Cardiac muscle cell (in vitro differentiated cells and primary cell): Measurements from ENCODE around the gene IRGQ. TPM values are rescaled to one million over a fixed set of nuclear protein-coding genes. Genes with fewer than 3 reads are reported as not detected.
A peak's percentile ranks its signal among the peaks of the same experiment; 100 is the strongest.
"Not testable (repeated sequence)": the region's sequence is repeated elsewhere in the genome, so short reads cannot be mapped to it uniquely, and the experiment has no call there.

Experiments used
- DNase-seq, 2 donors: peaks; one replicate each; pipeline versions ENCODE4 v3.0.0 to v3.0.0-alpha.2; 2010 to 2017; ENCODE audit warnings: low read depth in 1 of 2, low spot score in 1 of 2
- H3K27ac ChIP-seq: fragments of 200-600 bp; sonication (generic); 2 replicates; pipeline ENCODE4 v1.5.1; 2016
- H3K27me3 ChIP-seq: fragments of 200-600 bp; sonication (generic); 2 replicates; pipeline ENCODE4 v1.6.0; 2016; ENCODE audit warnings: control low read depth
- H3K36me3 ChIP-seq: fragments of 200-600 bp; sonication (generic); 2 replicates; pipeline ENCODE4 v1.5.1; 2016; ENCODE audit warnings: control low read depth
- H3K4me1 ChIP-seq: fragments of 200-600 bp; sonication (generic); 2 replicates; pipeline ENCODE4 v1.8.1; 2017; ENCODE audit warnings: low read depth, mild to moderate bottlenecking, mixed run types
- H3K4me3 ChIP-seq: fragments of 200-600 bp; sonication (generic); 2 replicates; pipeline ENCODE4 v1.5.1; 2016; ENCODE audit warnings: mild to moderate bottlenecking
- H3K9me3 ChIP-seq: fragments of 200-600 bp; sonication (generic); 2 replicates; pipeline ENCODE4 v1.5.1; 2017; ENCODE audit warnings: low read depth, mild to moderate bottlenecking, control low read depth
- polyA plus RNA-seq: library from polyadenylated mRNA; unstranded; fragments of >200 nt; fragmentation: Nextera tagmentation; extraction: Ambion mirVana; gene quantifications from 2 replicates; pipeline ENCODE4 v1.2.1, GENCODE V29; 2016
- total RNA-seq: library from RNA; depleted of rRNA; stranded (reverse); fragments of >200 nt; gene quantifications from 2 replicates; pipeline ENCODE4 v1.2.3, GENCODE V29; 2016
- TF ChIP-seq, protein P1 (sequence below): IDR thresholded peaks from 2 replicates; pipeline ENCODE4 v1.5.1; 2012; ENCODE audit warnings: low read depth, mild to moderate bottlenecking, low read length

Gene IRGQ
- total and polyA plus RNA-seq, 2 experiments from 2014 or later: 21.1 to 49.6 TPM

DNA sequence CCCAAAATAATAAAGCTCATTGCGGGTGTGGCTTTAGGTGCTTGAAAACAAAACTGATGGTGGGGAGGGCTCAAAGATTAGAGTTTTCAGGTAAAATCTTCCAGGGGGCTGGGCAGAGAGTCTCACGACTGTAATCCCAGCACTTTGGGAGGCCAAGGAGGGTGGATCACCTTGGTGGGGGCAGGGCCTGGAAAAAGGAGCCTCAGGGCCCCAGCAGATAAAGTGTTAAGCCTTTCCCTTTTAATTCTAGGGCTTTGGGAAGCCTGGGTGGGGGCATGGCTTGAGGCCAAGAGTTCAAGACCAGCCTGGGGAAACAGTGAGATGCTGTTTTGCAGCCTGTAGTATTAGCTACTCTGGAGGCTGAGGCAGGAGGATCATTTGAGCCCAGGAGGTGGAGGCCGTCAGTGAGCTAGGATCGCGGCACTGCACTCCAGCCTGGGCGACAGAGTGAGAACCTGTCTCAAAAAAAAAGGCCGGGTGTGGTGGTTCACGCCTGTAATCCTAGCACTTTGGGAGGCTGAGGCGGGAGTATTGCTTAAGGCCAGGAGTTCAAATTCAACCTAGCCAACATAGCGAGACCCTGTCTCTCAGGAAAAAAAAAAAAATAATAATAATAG is 1.7 kb downstream of the IRGQ start:
- TF ChIP-seq, protein P1, sequence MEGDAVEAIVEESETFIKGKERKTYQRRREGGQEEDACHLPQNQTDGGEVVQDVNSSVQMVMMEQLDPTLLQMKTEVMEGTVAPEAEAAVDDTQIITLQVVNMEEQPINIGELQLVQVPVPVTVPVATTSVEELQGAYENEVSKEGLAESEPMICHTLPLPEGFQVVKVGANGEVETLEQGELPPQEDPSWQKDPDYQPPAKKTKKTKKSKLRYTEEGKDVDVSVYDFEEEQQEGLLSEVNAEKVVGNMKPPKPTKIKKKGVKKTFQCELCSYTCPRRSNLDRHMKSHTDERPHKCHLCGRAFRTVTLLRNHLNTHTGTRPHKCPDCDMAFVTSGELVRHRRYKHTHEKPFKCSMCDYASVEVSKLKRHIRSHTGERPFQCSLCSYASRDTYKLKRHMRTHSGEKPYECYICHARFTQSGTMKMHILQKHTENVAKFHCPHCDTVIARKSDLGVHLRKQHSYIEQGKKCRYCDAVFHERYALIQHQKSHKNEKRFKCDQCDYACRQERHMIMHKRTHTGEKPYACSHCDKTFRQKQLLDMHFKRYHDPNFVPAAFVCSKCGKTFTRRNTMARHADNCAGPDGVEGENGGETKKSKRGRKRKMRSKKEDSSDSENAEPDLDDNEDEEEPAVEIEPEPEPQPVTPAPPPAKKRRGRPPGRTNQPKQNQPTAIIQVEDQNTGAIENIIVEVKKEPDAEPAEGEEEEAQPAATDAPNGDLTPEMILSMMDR: no peak
- H3K4me3 ChIP-seq: peak overlapping the region; percentile 52
- H3K9me3 ChIP-seq: no peaks in the 10 kb centered on the region
- H3K27me3 ChIP-seq: no peaks in the 10 kb centered on the region
- no peaks in the 10 kb centered on the region for H3K36me3 ChIP-seq
- no peak overlapping the region for H3K27ac ChIP-seq
- no peak for DNase-seq
- H3K4me1 ChIP-seq: peaks cover 3% of the 10 kb centered on the region

DNA sequence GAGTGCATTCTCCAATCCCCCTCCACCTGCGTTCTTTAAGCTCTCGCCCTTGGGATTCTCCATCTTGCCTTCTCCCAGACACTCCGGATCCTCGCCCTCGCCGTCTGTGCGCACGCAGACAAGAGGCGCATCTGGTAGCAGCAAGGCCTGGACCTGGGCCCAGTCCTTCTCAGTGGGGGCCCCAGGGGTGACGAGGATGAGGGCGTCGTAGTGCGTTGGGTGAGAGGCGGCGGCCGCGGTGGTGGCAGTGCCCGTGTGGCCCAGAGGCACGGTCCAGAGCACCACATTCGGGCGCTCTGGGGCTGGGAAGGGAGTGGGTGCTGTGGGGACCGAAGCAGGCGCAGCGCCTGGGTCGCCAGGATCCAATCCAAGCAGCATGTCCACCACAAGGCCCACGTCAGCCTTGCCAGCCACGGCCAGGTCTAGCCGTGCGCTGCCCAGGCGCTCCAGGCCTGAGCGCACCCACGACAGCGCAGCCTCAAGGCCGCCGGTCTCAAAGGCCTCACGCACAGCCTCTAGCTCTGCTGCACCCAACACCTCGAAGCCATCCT is 3.1 kb downstream of the IRGQ start:
- Histone ChIP-seq H3K27me3 (no peaks in the 10 kb centered on the region), H3K9me3 (no peaks in the 10 kb centered on the region), H3K27ac (no peak overlapping the region), H3K4me3 (no peak overlapping the region), H3K4me1 (peaks cover 3% of the 10 kb centered on the region), H3K36me3 (no peaks in the 10 kb centered on the region)
- no peak for DNase-seq
- TF ChIP-seq, protein P1: no peak

DNA sequence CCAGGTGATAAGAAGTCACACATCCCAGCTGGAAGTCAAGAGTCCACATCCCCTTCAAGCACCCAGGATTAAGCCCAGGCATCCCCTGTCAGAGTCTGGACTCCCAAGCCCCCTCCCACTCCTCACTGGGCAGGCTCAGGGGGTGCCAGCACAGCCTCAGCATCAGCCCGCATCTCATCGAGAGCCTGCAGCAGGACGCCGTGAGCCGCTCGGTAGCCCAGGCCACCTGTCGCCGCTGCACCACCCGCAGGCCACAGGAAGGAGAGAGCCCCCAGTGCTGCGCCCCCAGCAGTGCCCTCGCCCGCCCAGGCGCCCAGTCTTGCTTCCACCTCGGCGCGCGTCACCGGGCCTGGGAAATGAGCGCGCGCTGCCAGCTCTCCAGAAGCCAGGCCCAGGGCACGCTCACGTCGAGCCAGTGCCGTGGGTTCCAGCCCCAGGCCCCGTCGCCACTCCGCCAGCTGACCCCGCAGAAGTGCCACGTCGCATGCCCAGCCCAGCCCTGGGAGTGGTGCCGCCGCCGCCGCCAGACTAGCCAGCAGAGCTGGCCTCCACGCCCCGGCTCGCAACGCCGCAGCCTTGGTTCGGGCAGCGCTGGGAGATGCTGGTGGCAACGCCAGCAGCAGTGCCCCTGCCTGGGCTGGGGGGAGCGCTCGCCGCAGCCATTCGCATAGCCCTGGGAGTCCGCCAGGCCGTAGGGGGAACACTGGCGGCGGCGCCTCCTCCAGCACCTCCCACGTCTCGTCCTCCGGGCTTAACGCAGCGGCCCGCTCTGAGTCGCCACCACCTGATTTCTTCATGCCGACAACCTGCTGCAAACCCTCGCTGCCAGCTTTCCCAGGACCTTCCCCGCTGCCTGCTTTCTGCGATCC is 3.8 kb downstream of the IRGQ start:
- Histone ChIP-seq H3K9me3 (no peaks in the 10 kb centered on the region), H3K27me3 (no peaks in the 10 kb centered on the region), H3K4me3 (no peak overlapping the region), H3K27ac (no peak overlapping the region), H3K36me3 (no peaks in the 10 kb centered on the region), H3K4me1 (peaks cover 2% of the 10 kb centered on the region)
- TF ChIP-seq, protein P1: no peak
- no peak for DNase-seq

DNA sequence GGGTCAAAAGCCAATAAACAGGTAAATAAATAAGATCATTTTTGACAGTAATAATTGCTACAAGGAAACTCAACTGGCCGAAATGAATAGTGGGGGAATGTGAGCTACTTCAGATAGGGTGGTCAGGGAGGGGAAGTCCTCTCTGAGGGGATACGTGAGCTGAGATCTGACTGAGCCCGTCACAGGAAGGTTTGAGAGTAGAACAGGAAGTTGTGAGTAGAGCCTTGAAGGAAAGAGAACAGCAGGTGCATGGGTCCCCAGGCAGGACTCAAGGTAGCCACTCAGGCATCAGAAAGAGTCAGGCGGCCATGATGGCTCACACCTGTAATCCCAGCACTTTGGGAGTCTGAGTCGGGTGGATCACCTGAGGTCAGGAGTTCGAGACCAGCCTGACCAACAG is 6.3 kb downstream of the IRGQ start:
- TF ChIP-seq, protein P1: no peak
- no peak for DNase-seq
- Histone ChIP-seq H3K36me3 (peaks cover 4% of the 10 kb centered on the region), H3K9me3 (no peaks in the 10 kb centered on the region), H3K4me1 (no peaks in the 10 kb centered on the region), H3K4me3 (no peak overlapping the region), H3K27ac (no peak overlapping the region), H3K27me3 (no peaks in the 10 kb centered on the region)

DNA sequence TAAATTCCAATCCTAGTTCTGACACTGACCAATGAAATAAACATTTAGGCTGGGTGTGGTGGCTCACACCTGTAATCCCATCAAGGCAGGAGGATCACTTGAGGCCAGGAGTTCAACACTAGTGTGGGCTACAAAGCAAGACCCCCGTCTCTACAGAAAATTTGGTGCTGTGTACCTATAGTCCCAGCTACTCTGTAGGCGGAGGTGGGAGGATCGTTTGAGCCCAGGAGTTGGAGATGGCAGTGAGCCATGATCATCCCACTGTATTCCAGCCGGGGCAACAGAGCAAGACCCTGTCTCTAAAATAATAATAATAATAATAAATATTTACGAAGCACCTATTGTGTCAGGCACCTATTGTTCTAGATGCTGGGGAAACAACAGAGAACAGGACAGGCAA is 6.7 kb downstream of the IRGQ start:
- Histone ChIP-seq H3K27ac (no peak overlapping the region), H3K36me3 (peaks cover 4% of the 10 kb centered on the region), H3K4me1 (no peaks in the 10 kb centered on the region)

DNA sequence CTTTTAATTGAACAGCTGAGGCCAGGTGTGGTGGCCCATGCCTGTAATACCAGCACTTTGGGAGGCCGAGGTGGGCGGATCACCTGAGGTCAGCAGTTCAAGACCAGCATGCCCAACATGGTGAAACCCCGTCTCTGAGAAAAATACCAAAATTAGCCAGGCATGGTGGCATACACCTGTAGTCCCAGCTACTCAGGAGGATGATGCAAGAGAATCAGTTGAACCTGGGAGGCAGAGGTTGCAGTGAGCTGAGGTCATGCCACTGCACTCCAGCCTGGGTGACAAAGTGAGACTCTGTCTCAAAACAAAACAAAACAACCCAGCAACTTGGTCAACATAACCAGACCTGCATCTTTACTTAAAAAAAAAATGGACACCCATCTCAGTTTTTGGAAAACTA is 8.9 kb downstream of the IRGQ start:
- not testable (repeated sequence) for H3K27ac ChIP-seq, H3K4me1 ChIP-seq, H3K4me3 ChIP-seq, H3K9me3 ChIP-seq, DNase-seq, H3K36me3 ChIP-seq, H3K27me3 ChIP-seq

More for the DNA sequence above, 6.7 kb downstream of the IRGQ start:
- DNase-seq: no peak
- TF ChIP-seq, protein P1: no peak
- H3K9me3 ChIP-seq: no peaks in the 10 kb centered on the region
- H3K27me3 ChIP-seq: no peaks in the 10 kb centered on the region
- H3K4me3 ChIP-seq: no peak overlapping the region
